Measurements from ENCODE around the gene CNTNAP2.

Gene CNTNAP2

DNA sequence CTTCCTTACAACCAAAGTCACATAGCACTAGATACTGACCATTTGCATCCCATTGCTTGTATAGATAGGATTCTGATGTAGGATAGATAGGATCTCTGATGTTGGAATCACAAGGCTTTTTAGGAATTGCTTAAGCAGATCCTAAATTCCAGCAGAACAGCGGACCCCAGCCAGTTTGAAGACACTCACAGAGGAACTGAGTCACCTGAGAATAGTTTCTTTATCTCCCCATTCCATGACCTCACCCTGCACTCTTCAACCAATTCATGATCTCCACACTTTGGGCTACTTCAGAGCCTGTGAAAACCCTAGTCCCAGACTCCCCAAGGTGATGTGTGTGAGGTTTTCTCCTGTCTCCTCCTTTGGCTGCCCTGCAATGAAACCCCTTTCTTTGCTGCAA is 179.4 kb downstream of the CNTNAP2 start:
- DNase-seq (ENCODE audit: low spot score) = no peak

DNA sequence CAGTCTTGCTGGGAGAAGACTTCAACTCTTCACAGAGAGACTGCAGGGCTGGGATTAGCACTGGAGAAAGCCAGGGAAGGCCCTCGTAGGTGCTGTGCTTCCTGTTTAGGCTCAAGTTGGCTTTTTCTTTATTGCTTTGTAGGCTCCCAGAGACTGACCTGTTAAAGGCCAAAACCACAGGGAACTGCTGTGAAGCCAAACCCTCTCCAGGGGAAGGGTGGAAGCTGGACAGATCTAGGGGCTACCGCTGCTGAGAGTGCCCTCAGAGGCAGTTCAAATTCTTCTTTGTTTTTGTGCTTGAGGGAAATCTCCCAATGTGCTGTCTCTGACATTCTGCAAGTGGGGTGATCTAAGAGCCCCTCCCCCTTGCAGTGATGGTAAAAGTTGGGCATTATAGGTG is 198.4 kb downstream of the CNTNAP2 start:
- no peak for DNase-seq (ENCODE audit: low spot score)

DNA sequence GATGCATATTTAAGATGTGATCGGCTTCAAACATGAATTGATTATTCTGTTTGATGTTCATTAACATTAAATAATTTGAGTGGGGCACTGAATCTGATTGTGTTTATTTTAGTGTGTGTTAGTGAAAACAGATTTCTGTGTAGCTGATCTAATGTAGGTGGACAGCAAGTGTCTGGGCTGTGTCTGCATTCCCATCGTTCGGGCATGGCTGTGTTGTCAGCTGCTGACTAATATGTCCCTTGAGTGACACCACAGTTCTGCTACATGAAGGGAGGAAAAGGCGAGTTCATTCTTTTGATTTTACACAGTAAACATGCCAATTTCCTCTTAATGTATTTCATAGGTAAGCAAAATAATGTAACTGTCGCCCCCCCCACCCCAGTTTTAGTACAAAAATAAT is 203.0 kb downstream of the CNTNAP2 start:
- no peak for DNase-seq (ENCODE audit: low spot score)

DNA sequence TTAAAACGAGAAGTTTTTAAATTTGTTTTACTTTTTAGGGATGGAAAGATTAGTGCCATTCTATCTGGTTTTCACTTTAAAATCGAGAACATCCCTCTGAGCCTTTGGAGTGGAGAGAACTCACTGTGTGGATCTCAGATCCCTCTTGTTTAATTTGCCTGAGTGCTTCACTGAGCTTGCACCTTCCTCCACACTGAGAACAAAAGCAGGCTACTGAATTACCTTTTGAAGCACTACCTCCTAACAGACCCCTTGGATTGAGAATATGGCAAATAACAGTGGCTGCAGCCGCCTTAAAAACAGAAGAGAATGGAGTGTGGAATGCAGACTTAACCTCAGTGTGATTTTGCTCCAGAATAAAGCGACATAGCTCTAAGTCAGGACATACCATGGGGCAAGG is 204.7 kb downstream of the CNTNAP2 start:
- DNase-seq (ENCODE audit: low spot score) = no peak

DNA sequence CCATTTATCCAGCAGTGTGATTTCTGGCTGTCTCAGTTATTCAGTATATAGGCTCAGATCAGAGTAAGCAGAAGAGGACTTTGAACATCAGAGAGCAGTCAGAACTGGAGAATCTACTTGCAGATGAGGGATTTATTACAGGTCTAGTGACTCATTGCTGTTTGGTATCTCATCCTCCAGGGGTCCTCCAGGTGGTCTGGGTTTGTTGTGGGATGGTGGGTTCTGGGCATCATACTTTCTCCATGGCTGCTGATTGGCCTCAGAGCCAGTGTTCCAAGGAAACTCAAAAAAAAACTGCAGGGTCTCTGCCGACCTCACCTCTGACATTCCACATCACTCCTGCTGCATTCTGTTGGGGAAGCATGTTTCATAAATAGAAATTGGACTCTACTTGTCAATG is 214.8 kb downstream of the CNTNAP2 start:
- DNase-seq (ENCODE audit: low spot score) = no peak

DNA sequence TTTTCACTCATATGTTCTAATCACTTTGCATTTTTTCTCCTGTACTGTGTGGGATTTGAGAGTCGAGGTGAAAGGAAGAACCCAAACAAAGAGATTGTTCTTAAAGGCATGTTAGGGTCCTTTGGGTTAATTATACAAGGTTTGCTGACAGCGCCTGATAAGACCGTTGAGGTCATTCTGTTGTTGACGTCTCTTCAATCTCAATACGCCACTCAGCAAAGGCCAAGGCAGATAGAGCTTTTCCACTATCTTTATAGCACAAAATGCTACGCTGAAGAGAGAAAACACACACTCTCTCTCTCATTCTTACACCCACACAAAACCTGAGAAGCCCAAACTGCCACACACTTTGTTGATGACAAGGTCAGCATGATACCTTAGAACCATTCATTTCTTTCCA is 228.7 kb downstream of the CNTNAP2 start:
- DNase-seq (ENCODE audit: low spot score) = no peak

DNA sequence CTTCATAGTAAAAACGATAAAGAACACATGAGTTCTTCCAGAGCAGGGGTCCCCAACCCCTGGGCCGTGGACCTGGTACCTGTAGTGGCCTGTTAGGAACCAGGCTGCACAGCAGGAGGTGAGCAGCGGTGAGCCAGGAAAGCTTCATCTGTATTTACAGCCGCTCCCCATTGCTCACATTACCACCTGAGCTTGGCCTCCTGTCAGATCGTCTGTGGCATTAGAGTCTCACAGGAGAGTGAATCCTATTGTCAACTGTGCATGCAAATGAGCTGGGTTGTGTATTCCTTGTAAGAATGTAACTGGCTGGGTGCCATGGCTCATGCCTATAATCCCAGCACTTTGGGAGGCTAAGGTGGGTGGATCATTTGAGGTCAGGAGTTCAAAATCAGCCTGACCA is 229.5 kb downstream of the CNTNAP2 start:
- DNase-seq (ENCODE audit: low spot score) = no peak

DNA sequence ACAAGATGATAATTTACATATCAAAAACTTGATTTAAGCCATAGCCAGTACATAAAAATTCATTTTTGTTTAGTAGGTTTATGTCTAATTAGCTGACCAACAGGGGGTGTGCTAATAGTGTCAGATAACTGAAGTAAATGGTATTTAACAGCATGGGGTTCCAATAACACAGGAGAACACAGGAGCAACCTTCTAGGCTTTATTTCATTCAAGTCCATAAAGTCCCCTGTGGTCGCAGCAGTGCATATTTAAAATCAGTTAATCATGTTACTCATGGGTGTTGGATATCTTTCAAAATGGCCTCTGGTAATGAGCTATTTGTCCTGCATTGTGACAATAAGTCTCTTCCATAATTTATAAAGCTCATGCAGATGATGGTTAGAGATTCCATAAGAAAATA is 238.6 kb downstream of the CNTNAP2 start:
- DNase-seq (ENCODE audit: low spot score) = no peak

DNA sequence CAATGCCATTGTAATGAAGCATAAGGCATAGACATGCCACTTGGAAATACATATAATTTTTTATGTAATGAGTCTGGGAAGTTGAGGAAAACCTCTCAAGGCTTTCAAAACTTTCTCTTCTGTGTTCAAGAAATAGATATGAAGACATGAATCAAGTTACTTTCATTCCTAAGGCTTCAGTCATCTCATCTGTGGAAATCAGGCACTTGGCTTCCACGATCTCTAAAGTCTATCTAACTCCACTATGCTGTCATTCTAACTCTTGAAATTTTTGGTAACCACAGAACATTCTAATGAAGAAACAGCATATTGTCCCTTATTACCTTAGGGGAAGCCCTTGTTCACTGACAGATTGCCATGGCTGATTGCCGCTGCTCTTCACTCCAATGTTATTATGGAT is 242.6 kb downstream of the CNTNAP2 start:
- no peak for DNase-seq (ENCODE audit: low spot score)

DNA sequence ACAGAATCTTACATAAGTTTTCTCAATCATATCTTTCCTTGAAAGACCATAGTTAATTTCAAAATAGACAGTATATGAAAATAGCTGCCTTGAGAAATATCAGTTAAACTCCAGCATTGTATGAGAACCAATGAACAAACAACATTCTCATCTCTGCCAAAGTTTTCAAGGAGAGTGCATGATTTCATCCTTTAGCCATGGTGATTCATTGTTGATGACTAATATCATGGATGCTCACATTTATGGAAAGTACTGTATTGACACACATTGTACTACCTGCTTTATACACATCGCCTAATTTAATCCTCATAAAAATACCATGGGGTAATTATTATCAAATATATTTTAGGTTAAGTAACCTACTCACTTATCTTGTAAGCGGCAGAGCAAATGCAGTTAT is 250.3 kb downstream of the CNTNAP2 start:
- DNase-seq (ENCODE audit: low spot score) = no peak

DNA sequence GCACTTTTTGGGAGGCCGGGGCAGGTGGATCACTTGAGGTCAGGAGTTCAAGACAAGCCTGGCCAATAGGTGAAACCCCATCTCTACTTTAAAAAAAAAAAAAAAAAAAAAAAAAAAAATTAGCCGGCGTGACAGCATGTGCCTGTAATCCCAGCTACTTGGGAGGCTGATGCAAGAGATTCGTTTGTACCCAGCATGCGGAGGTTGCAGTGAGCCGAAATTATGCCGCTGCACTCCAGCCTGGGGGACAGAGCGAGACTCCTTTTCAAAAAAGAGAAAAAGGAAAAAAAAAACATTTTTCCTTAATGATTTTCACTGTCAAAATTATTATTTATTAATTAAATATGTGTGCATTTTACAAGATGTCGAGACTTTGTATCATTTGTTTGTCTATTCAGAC is 253.6 kb downstream of the CNTNAP2 start:
- DNase-seq (ENCODE audit: low spot score) = no peak

DNA sequence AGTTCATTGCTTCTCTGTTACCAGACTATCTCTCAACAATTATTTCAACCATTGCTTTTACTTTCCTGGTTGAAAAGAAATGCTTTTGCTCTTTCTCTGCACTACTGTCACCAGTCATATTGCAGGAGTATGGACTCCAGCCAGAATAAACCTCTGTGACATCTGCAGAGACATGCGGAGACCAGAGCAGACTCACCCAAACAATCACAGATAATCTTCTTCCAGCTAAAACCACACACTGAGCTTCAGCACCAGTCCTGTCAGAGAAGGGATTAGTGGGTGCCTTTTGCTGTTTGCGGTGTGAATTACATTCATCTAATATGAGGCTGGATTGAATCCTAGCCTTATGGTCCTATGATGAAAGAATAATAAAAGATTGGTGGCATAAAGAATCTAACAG is 258.6 kb downstream of the CNTNAP2 start:
- DNase-seq (ENCODE audit: low spot score) = no peak

DNA sequence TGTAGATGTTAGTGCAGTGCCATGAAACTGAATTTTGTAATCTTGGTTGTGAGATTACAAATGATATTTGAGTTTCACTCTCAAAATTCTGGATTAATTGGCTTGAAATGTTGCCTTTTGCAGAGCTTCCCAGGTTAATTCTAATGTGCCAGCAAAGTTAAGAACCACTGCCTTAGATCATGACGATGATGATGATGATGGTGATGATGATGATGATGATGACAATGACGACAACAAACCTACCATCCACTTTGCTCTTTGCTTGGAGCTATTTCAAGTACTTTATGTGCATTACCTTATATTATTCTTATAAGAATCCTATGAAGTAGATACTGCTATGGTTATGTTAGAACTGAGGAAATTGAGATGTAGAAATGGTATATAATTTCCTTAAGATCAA is 261.6 kb downstream of the CNTNAP2 start:
- DNase-seq (ENCODE audit: low spot score) = no peak

DNA sequence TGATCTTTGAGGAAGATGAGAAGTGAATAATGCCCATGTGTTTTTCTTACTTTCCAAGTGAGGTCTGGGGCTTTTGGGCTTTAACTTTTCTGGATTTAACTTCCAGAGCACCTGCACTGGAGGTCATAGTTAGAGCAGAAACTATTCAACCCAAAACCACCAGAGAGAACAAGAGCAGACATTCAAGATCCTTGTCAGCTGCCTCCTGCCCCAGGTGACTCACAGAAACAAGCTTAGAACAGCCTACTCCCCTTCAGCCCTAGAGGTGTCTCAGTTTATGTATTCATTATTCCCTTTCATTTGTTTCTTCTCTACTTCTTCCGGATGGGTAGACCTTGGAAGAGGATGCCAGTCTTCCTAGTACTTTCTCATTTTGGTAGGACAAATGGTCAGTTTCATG is 270.5 kb downstream of the CNTNAP2 start:
- DNase-seq (ENCODE audit: low spot score) = no peak

DNA sequence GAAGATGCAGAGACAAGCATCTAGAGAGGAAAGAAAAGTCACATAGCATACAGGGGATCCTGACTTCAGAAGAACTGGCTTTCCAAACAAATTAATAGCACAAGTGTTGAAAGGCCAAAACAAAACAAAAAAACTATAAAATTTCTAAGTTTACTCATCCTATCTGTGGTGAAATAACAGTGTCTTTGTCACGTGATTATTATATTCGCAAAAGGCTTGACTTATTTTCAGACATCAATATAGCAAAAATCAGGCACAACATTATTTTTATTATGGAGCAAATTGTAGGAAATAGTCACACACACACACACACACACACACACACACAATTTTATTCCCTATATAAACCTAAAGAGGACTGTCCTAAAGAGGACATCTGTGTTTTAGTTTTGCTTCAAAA is 272.3 kb downstream of the CNTNAP2 start:
- no peak for DNase-seq (ENCODE audit: low spot score)

DNA sequence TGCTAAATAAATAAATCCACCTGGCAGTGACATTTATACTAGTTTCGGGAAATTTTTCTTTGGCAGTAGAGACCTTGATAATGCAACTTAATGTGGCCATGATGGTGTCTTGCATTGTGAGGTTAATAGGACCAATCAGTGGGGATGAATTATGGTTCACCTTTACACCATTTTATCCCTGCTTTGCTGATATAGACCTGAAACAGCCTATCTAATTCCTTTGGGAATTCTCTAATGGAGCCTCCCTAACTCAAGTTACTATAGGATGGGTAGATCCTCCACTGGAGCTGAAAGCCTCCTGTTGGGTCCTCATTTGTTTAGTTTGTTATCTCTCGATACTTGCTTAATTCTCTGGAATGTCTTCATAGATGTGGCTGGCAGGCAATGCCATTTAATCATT is 276.7 kb downstream of the CNTNAP2 start:
- no peak for DNase-seq (ENCODE audit: low spot score)

DNA sequence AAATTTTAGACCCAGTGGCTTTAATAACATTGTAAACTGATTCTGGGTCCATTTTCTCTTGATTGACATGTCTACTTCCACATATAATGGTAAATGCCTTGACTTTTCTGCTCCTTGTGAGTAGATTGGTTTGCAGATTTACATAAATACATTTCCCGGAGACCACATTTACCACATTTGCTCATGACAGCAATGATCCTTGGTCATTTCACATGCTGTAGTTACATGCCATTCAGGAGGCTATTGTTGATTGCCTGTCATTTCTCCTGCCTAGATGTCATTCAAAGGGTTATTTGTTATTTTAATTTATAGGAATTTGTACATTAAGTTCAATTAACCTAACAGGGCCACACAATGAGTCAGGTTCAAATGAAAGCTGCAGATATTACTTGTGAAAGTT is 280.5 kb downstream of the CNTNAP2 start:
- DNase-seq (ENCODE audit: low spot score) = peak; percentile 40

DNA sequence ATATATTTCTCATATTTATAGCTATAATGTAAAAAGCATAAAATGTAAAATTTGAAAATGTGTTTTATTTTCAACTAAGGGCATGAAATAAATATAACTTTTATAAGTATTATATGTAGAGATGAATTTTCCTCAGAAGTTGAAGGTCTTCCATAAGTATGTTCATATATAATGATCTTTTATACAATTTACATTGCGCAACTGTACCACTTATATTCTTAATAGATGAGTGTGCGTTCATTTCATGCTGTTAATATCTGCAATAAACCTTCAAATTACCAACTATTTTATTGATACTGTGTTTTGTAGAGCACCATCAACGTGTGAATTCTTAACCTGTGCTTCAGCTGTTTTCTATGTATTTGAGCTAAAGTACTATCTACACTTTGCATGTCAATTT is 285.3 kb downstream of the CNTNAP2 start:
- DNase-seq (ENCODE audit: low spot score) = no peak

DNA sequence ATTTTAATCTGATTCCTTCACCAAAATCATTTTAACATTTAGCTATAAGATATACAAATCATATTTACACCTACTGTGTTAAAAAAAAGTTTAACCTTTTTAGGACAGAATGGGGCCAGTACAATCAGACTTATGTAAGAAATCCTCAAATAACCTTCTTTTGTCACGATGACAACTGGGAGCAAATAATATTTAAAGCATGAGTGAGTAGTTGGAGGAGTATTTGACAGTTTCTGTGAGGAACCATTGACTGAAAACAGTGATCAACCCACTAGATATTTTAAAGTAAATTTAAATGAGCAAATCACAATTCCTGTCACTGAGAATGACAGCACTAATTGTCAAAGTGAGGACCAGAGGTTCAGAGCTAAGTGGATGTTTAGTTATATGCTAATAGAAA is 289.1 kb downstream of the CNTNAP2 start:
- DNase-seq (ENCODE audit: low spot score) = no peak

DNA sequence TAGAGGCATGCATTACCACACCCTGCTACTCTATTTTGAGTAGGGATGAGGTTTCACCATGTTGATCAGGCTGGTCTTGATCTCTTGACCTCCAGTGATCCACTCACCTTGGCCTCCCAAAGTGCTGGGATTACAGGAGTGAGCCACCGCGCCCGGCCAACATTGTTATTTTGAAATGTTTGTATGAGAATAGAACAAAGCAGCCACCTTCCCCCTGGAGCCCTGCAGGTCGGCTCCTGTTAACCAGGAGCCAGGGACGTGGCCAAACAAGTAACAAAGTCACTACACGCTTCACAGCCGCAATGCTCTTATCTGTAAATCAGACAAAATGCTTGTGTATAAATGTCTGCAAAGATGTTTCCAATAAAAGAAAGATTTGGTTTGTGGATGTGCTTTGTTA is 295.4 kb downstream of the CNTNAP2 start:
- no peak for DNase-seq (ENCODE audit: low spot score)

DNA sequence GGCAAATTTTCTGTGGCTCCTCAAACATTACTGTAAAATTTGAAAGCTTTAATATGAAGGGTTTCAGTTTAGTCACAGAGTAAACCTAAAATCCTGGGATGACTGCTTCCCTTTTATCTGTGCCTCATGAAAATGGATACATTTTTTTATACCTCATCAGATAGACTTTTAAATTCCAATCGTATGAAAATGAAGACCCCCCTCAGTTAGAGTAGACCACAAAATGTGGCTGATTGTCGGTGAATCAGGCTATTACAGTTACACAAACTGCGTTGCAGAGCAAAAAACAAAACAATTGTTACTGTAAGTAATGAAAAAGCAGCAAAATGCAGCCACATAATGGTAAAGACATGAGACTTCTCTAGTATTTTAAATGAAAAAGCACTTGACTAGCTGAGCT is 296.2 kb downstream of the CNTNAP2 start:
- no peak for DNase-seq (ENCODE audit: low spot score)

DNA sequence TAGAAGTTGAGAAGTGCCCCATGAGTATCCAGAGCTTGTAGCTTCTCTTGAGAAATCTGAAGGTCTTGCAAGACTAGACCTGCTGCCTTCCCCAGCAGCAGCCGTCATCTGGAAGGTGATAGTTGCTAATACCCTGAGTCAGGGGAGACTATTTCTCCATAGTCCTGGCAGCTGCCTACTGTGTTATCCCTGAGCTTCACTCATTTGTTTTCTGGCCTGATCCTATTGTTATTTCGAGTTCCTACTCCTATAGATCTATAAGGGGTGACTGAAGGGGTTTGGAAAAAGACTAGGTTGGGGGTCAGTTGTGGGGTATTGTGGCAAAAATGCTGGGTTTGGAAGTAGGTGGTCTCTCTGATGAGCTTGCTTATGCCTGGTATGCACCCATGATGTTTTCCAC is 297.8 kb downstream of the CNTNAP2 start:
- no peak for DNase-seq (ENCODE audit: low spot score)

DNA sequence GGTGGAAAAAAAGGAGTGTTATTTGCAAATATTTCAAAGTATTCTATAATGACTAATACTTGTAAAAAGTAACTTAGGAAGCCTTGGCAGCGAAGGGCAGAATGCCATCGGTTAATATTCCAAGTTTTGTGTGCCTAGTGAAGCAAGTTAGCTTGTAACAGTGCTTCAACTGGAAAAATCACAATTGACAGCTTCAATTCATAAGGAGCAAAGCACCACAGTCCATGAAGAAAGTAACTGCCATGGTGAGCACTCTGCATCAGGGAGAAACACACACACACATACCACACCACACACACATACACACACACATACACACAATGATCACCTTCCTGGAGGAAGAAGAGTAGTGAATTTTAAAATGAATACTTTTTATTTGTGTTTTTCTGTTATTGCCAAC is 298.3 kb downstream of the CNTNAP2 start:
- no peak for DNase-seq (ENCODE audit: low spot score)

DNA sequence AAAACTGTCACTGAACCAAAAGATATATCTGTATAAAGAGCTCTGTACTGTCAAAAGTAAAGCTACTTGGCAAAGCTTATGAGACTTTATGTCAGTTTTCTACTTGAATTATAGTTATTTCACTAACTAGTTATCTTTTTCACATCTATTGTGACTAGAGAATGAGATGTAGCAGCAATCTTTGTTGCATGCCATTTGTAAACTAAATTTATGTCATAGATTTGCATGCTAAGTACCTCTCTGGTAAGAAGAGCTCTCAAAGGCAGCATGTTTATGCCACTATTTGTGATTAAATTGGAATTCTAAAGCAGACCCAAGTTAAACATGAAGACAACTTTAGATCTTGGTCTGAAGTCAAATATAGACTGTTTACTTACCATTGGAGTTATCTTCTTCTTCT is 300.6 kb downstream of the CNTNAP2 start:
- DNase-seq (ENCODE audit: low spot score) = no peak

DNA sequence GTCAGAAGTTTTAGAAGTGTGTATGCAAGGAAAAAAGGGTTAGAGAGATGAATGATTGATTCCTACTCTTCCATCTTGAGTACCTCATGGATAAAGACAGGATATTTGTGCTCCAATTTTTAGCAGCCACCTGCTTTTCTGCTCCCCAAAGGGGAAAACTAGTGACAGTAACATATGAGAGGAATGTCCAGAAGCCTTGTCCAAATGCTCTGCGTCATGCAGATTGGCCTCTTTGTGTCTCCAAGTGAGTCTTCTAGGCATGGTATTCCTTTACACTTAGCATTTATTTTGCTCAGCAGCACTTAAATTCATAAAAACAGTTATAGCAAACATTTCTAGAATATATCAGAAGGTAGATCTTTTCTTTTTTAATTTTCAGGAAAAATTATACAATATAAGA is 306.8 kb downstream of the CNTNAP2 start:
- no peak for DNase-seq (ENCODE audit: low spot score)

DNA sequence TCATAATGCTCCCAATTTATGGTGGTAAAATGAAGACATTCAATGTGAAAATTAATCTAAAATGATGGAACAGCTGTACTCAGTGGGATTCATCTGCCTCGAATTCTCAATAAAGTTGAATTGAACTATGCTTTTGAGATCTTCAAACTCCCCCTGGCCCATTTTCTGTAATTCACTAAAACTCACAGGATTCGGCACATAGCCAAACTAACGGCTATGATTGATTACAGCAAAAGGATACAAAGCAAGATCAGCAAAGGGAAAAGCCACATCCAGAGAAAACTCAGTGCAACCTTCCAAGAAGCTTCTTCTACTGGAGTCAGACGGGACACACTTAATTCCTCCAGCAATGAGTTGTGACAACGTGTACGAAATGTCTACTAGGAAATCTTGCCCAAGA is 307.5 kb downstream of the CNTNAP2 start:
- no peak for DNase-seq (ENCODE audit: low spot score)

Data from NAMALWA (cell line).